ENCODE measurements around the gene IGIP.

DNA sequence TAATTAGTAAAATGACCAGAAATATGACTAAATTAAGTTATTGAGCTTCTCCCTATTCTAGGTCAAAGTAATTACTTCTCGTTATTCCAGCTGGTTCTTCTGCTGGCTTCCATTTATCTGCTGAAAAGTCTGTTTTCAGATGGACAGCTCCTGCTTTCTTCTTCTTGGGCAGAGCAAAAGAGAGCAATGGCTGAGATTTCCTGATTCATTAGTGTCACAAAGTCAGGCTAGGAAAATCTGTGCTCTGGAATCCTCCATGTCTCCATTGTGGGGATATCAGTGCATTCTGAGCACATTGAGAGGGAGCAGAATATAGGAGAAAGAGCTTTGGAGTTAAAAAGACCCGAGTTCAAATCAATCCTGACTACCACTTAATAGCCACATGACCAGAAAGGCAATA is 48.9 kb upstream of the IGIP start:
- TF ChIP-seq, protein P1, sequence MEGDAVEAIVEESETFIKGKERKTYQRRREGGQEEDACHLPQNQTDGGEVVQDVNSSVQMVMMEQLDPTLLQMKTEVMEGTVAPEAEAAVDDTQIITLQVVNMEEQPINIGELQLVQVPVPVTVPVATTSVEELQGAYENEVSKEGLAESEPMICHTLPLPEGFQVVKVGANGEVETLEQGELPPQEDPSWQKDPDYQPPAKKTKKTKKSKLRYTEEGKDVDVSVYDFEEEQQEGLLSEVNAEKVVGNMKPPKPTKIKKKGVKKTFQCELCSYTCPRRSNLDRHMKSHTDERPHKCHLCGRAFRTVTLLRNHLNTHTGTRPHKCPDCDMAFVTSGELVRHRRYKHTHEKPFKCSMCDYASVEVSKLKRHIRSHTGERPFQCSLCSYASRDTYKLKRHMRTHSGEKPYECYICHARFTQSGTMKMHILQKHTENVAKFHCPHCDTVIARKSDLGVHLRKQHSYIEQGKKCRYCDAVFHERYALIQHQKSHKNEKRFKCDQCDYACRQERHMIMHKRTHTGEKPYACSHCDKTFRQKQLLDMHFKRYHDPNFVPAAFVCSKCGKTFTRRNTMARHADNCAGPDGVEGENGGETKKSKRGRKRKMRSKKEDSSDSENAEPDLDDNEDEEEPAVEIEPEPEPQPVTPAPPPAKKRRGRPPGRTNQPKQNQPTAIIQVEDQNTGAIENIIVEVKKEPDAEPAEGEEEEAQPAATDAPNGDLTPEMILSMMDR (IDR thresholded peaks at IDR 0.05) = no peak
- TF ChIP-seq POLR2A (IDR thresholded peaks at IDR 0.05) = no peak

Data from esophagus squamous epithelium (tissue), 4 donors.